SK-N-SH treated with all-trans-retinoic acid at 6 μM for 48 hours (cell line): ENCODE measurements around the gene USP48.

Experiments
- ARNTL ChIP-seq: fragments of 450-650 bp; formaldehyde crosslinking; IDR thresholded peaks from 2 replicates; pipeline ENCODE4 v1.5.0; 2020; ENCODE audit warnings: low read depth, mild to moderate bottlenecking, moderate library complexity, borderline replicate concordance
- BACH2 ChIP-seq: fragments of 250-450 bp; sonication (Bioruptor Pico); IDR thresholded peaks from 2 replicates; pipeline ENCODE4 v1.9.0; 2021; ENCODE audit warnings: mild to moderate bottlenecking, borderline replicate concordance
- CREB5 ChIP-seq: fragments of 250-450 bp; sonication (Bioruptor Pico); IDR thresholded peaks from 2 replicates; pipeline ENCODE4 v1.5.1; 2020; ENCODE audit warnings: low read depth, mild to moderate bottlenecking, moderate library complexity
- CSDC2 ChIP-seq: fragments of 250-450 bp; sonication (Bioruptor Pico); IDR thresholded peaks from 2 replicates; pipeline ENCODE4 v1.5.0; 2020; ENCODE audit warnings: mild to moderate bottlenecking, moderate library complexity
- GLIS3 ChIP-seq: fragments of 250-450 bp; sonication (Bioruptor Pico); IDR thresholded peaks from 2 replicates; pipeline ENCODE4 v1.5.0; 2020; ENCODE audit warnings: mild to moderate bottlenecking, moderate library complexity
- OSR1 ChIP-seq: fragments of 250-450 bp; sonication (Bioruptor Pico); IDR thresholded peaks from 2 replicates; pipeline ENCODE4 v1.8.0; 2022; ENCODE audit warnings: moderate library complexity, mild to moderate bottlenecking, inconsistent platforms
- PATZ1 ChIP-seq: fragments of 250-450 bp; sonication (Bioruptor Pico); IDR thresholded peaks from 2 replicates; pipeline ENCODE4 v1.8.0; 2020; ENCODE audit warnings: mild to moderate bottlenecking, moderate library complexity, borderline replicate concordance
- POU6F1 ChIP-seq: fragments of 250-450 bp; sonication (Bioruptor Pico); IDR thresholded peaks from 2 replicates; pipeline ENCODE4 v1.8.0; 2021; ENCODE audit warnings: low read depth, mild to moderate bottlenecking, moderate library complexity, borderline replicate concordance
- RARB ChIP-seq: fragments of 250-450 bp; sonication (Bioruptor Pico); IDR thresholded peaks from 2 replicates; pipeline ENCODE4 v1.8.0; 2021; ENCODE audit warnings: mild to moderate bottlenecking, moderate library complexity
- SNAI2 ChIP-seq: fragments of 250-450 bp; sonication (Bioruptor Pico); IDR thresholded peaks from 2 replicates; pipeline ENCODE4 v1.5.0; 2020; ENCODE audit warnings: mild to moderate bottlenecking, moderate library complexity
- TCF4 ChIP-seq: fragments of 250-450 bp; sonication (Bioruptor Pico); IDR thresholded peaks from 2 replicates; pipeline ENCODE4 v1.8.0; 2021; ENCODE audit warnings: mild to moderate bottlenecking, moderate library complexity, borderline replicate concordance
- TOX ChIP-seq: fragments of 250-450 bp; sonication (Bioruptor Pico); IDR thresholded peaks from 2 replicates; pipeline ENCODE4 v1.8.0; 2021; ENCODE audit warnings: mild to moderate bottlenecking, moderate library complexity, borderline replicate concordance
- ZFP3 ChIP-seq: fragments of 250-450 bp; sonication (Bioruptor Pico); IDR thresholded peaks from 2 replicates; pipeline ENCODE4 v1.5.0; 2020; ENCODE audit warnings: mild to moderate bottlenecking, moderate library complexity
- ZFP30 ChIP-seq: fragments of 450-650 bp; formaldehyde crosslinking; IDR thresholded peaks from 2 replicates; pipeline ENCODE4 v1.5.0; 2022; ENCODE audit warnings: mild to moderate bottlenecking, moderate library complexity

GRCh38 chr1:21804536-21804935 lies 21.6 kb upstream of the USP48 start:
- TF ChIP-seq ZFP3 (no peak), ZFP30 (CRISPR knock-in tag) (no peak), CSDC2 (CRISPR knock-in tag) (no peak), GLIS3 (CRISPR knock-in tag) (no peak), TCF4 (no peak), POU6F1 (no peak), CREB5 (no peak), PATZ1 (CRISPR knock-in tag) (no peak), SNAI2 (CRISPR knock-in tag) (no peak), RARB (CRISPR knock-in tag) (no peak), ARNTL (CRISPR knock-in tag) (no peak), TOX (no peak), OSR1 (no peak), BACH2 (no peak)
